ENCODE results near the gene PRDM4. TPM values are rescaled to one million over a fixed set of nuclear protein-coding genes. Genes with fewer than 3 reads are reported as not detected.

Gene PRDM4
- total RNA-seq, 1 experiment from 2014 or later: 25.2 TPM

DNA sequence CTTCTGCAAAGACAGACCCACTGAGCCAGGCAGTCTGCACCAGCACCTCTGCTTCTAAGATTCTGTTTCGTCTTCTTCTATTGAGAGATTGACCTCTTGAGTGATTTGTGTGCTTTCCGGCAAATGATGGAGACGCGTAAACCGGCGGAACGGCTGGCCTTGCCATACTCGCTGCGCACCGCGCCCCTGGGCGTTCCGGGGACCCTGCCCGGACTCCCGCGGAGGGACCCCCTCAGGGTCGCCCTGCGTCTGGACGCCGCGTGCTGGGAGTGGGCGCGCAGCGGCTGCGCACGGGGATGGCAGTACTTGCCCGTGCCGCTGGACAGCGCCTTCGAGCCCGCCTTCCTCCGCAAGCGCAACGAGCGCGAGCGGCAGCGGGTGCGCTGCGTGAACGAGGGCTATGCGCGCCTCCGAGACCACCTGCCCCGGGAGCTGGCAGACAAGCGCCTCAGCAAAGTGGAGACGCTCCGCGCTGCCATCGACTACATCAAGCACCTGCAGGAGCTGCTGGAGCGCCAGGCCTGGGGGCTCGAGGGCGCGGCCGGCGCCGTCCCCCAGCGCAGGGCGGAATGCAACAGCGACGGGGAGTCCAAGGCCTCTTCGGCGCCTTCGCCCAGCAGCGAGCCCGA lies 14.3 kb upstream of the PRDM4 start:
- BruUV-seq (replicated peaks): no TSS peak
- H3K27me3 Mint-ChIP-seq (ENCODE audit: unreplicated experiment): peaks cover 71% of the 10 kb centered on the region
- H3K4me1 Mint-ChIP-seq (ENCODE audit: low read depth, unreplicated experiment): no peaks in the 10 kb centered on the region
- no peaks in the 10 kb centered on the region for H3K36me3 Mint-ChIP-seq (ENCODE audit: insufficient read depth, unreplicated experiment)
- no peak overlapping the region for H3K27ac Mint-ChIP-seq (ENCODE audit: unreplicated experiment)
- intact Hi-C loops (cut with micrococcal nuclease; ENCODE audit: unreplicated experiment): no loop called here
- TF ChIP-seq, protein P1, sequence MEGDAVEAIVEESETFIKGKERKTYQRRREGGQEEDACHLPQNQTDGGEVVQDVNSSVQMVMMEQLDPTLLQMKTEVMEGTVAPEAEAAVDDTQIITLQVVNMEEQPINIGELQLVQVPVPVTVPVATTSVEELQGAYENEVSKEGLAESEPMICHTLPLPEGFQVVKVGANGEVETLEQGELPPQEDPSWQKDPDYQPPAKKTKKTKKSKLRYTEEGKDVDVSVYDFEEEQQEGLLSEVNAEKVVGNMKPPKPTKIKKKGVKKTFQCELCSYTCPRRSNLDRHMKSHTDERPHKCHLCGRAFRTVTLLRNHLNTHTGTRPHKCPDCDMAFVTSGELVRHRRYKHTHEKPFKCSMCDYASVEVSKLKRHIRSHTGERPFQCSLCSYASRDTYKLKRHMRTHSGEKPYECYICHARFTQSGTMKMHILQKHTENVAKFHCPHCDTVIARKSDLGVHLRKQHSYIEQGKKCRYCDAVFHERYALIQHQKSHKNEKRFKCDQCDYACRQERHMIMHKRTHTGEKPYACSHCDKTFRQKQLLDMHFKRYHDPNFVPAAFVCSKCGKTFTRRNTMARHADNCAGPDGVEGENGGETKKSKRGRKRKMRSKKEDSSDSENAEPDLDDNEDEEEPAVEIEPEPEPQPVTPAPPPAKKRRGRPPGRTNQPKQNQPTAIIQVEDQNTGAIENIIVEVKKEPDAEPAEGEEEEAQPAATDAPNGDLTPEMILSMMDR (IDR thresholded peaks at IDR 0.05; ENCODE audit: unreplicated experiment): no peak
- no peak for DNase-seq
- H3K9me3 Mint-ChIP-seq (ENCODE audit: low read depth, unreplicated experiment): no peaks in the 10 kb centered on the region
- CTCF ChIA-PET: no interaction called here
- H3K4me3 Mint-ChIP-seq (ENCODE audit: low read depth, unreplicated experiment): no peak overlapping the region

DNA sequence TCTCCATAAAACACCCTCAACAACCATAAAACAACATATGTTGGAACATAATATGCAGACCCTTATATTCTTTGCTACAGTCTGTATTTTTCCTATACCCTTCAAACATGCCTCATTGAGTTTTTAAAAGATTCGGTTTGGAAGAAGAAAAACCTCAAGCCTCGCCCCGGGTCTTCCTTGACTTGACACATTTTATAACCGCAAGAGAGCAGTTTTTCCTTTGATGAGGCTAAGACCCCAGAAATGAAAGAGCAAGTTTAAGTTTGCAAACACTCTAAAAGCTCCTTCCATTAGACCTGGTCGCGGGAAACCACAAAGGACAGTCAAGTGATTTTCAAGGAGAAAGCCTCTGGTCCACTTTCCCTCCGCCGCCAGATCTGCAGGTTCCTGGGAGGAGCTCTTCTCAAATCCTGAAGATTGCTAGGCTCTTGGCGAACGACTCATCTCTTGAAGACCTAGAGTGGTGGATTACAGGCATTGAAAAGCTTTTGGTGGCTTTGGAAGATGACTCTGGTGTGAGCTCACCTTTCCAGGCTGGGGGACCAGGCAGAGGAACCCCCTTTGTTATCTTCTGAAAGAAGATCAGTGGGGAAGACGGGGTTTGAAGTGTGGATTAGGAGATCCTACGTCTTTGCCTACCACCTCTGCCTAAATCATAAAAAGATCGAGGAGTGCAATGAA lies 13.6 kb upstream of the PRDM4 start, which contains the start of gene ASCL4:
TSS of gene ASCL4 (plus strand) at position 356 of the 681 bp plus-strand sequence. CDS start 515 bp downstream, outside the sequence.
- no peak within 1 kb of the TSS for H3K4me3 Mint-ChIP-seq (ENCODE audit: low read depth, unreplicated experiment)
- no TSS peak for BruUV-seq (replicated peaks)

DNA sequence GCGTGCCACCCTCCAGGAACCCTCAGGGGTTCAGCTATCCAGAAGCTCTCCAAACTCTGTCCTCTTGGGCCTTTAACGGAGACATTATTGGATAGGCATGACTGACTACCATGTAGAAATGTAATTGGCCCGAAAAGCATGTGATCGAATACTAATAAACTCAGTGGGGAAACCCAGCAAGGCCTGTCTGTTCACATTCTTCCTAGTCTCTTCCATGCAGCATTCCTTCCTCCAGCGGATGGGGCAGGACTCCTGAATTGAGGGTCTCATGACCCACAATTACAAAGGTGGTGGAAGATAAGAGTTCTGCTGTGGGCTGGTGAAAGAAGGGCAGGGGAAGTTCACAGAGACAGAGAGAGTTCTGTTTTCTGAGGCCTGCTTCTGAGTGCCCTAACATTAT lies 6.5 kb upstream of the PRDM4 start:
- Mint-ChIP-seq H3K4me3 (ENCODE audit: low read depth, unreplicated experiment) (no peak overlapping the region), H3K27me3 (ENCODE audit: unreplicated experiment) (peaks cover 29% of the 10 kb centered on the region), H3K36me3 (ENCODE audit: insufficient read depth, unreplicated experiment) (no peaks in the 10 kb centered on the region), H3K9me3 (ENCODE audit: low read depth, unreplicated experiment) (no peaks in the 10 kb centered on the region), H3K4me1 (ENCODE audit: low read depth, unreplicated experiment) (no peaks in the 10 kb centered on the region), H3K27ac (ENCODE audit: unreplicated experiment) (no peak overlapping the region)
- intact Hi-C loops (cut with micrococcal nuclease; ENCODE audit: unreplicated experiment): no loop called here
- no TSS peak for BruUV-seq (replicated peaks)
- TF ChIP-seq, protein P1 (IDR thresholded peaks at IDR 0.05; ENCODE audit: unreplicated experiment): no peak
- CTCF ChIA-PET: no interaction called here
- no peak for DNase-seq

More for the DNA sequence above, 13.6 kb upstream of the PRDM4 start, which contains the start of gene ASCL4:
- intact Hi-C loops (cut with micrococcal nuclease; ENCODE audit: unreplicated experiment): no loop called here
- TF ChIP-seq, protein P1 (IDR thresholded peaks at IDR 0.05; ENCODE audit: unreplicated experiment): no peak
- Mint-ChIP-seq H3K9me3 (ENCODE audit: low read depth, unreplicated experiment) (no peaks in the 10 kb centered on the region), H3K27me3 (ENCODE audit: unreplicated experiment) (peaks cover 67% of the 10 kb centered on the region), H3K4me1 (ENCODE audit: low read depth, unreplicated experiment) (no peaks in the 10 kb centered on the region), H3K27ac (ENCODE audit: unreplicated experiment) (no peak within 1 kb of the TSS), H3K36me3 (ENCODE audit: insufficient read depth, unreplicated experiment) (no peaks in the 10 kb centered on the region)
- CTCF ChIA-PET: no interaction called here
- DNase-seq: no peak

DNA sequence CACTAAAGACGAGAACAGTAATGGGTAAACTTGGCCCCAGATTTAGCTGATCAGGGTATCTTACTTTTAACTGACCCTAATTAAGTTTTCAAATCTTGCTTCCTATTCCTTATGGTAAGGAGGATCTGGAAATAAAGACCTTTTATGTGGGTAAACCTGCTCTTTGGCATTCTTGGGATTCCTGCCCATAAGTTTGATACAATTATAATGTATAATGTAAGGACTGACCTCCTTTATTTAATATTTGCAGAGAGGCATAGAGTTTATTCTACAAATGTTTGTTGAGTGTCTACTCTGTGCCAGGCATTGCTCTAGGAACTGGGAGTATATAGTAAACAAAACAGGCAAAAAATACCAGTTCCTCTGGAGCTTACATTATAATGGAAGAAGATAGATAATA lies 4.4 kb upstream of the PRDM4 start:
- Mint-ChIP-seq H3K4me3 (ENCODE audit: low read depth, unreplicated experiment) (no peak overlapping the region), H3K27ac (ENCODE audit: unreplicated experiment) (no peak overlapping the region), H3K27me3 (ENCODE audit: unreplicated experiment) (peaks cover 21% of the 10 kb centered on the region), H3K9me3 (ENCODE audit: low read depth, unreplicated experiment) (no peaks in the 10 kb centered on the region), H3K4me1 (ENCODE audit: low read depth, unreplicated experiment) (no peaks in the 10 kb centered on the region), H3K36me3 (ENCODE audit: insufficient read depth, unreplicated experiment) (peaks cover 14% of the 10 kb centered on the region)
- intact Hi-C loops (cut with micrococcal nuclease; ENCODE audit: unreplicated experiment): no loop called here
- DNase-seq: no peak
- TF ChIP-seq, protein P1 (IDR thresholded peaks at IDR 0.05; ENCODE audit: unreplicated experiment): no peak
- CTCF ChIA-PET: no interaction called here
- no TSS peak for BruUV-seq (replicated peaks)
